Natural killer cell (primary cell): ENCODE measurements around the gene ETV1. TPM values are rescaled to one million over a fixed set of nuclear protein-coding genes. Genes with fewer than 3 reads are reported as not detected.
"Not testable (repeated sequence)": the region's sequence is repeated elsewhere in the genome, so short reads cannot be mapped to it uniquely, and the experiment has no call there.

ENCODE experiments used
- ATAC-seq, 3 donors: fragments of 150-1000 bp in 2 of 3; fragments of 200-7000 bp in 1 of 3; cut with Tn5 transposase; 1 replicate in 1 of 3; 2 replicates in 2 of 3; pipeline ENCODE4 v1.10.0; 2021; ENCODE audit warnings: mild to moderate bottlenecking in 2 of 3, moderate library complexity in 2 of 3
- DNase-seq, 2 donors: peaks; one replicate each; pipeline versions ENCODE4 v3.0.0 to v3.0.0-alpha.2; 2013 to 2021; ENCODE audit warnings: mixed read lengths in 1 of 2
- H3K27ac ChIP-seq: one replicate; pipeline ENCODE4 v1.5.1; 2013; ENCODE audit warnings: mild to moderate bottlenecking, low read length
- H3K27me3 ChIP-seq: one replicate; pipeline ENCODE4 v1.6.1; 2013; ENCODE audit warnings: low read length; ENCODE audit not compliant: control insufficient read depth, insufficient read depth
- H3K36me3 ChIP-seq: one replicate; pipeline ENCODE4 v1.6.1; 2013; ENCODE audit warnings: low read length; ENCODE audit not compliant: control insufficient read depth, insufficient read depth
- H3K4me1 ChIP-seq: one replicate; pipeline ENCODE4 v1.6.1; 2013; ENCODE audit warnings: low read length; ENCODE audit not compliant: control insufficient read depth, insufficient read depth
- H3K4me3 ChIP-seq: one replicate; pipeline ENCODE4 v1.5.1; 2013; ENCODE audit warnings: low read length
- H3K9me3 ChIP-seq: one replicate; pipeline ENCODE4 v1.6.1; 2013; ENCODE audit warnings: low read length; ENCODE audit not compliant: control insufficient read depth, insufficient read depth
- H3K27ac Mint-ChIP-seq, 2 donors: one replicate each; pipeline ENCODE4 v1.8.0; 2022; ENCODE audit warnings: mild to moderate bottlenecking in 2 of 2, mixed read lengths in 2 of 2, moderate library complexity in 1 of 2
- H3K27me3 Mint-ChIP-seq, 2 donors: one replicate each; pipeline ENCODE4 v1.8.0; 2022; ENCODE audit warnings: low read depth in 2 of 2, mixed read lengths in 2 of 2
- H3K36me3 Mint-ChIP-seq: one replicate; pipeline ENCODE4 v1.8.0; 2022; ENCODE audit warnings: mixed read lengths
- H3K4me1 Mint-ChIP-seq, 2 donors: one replicate each; pipeline ENCODE4 v1.8.0; 2022; ENCODE audit warnings: mixed read lengths in 2 of 2
- H3K4me3 Mint-ChIP-seq: one replicate; pipeline ENCODE4 v1.8.0; 2022; ENCODE audit warnings: mild to moderate bottlenecking, moderate library complexity, mixed read lengths
- H3K9me3 Mint-ChIP-seq, 2 donors: one replicate each; pipeline ENCODE4 v1.8.0; 2022; ENCODE audit warnings: mixed read lengths in 2 of 2
- CTCF ChIP-seq: fragments of 200-600 bp; IDR thresholded peaks from one replicate; pipeline ENCODE4 v1.8.0; 2022; ENCODE audit warnings: antibody characterized with exemption
- WGBS: methylation state at CpG from one replicate; pipeline ENCODE4 v1.1.7; 2013; ENCODE audit warnings: missing lambda C conversion rate; ENCODE audit not compliant: insufficient coverage; 5-methylcytosine and 5-hydroxymethylcytosine counted together
- intact Hi-C: fragments of 100-400 bp; cut with micrococcal nuclease; formaldehyde crosslinking; loops from one replicate; pipeline ENCODE4 v1.14.2; 2022
- total RNA-seq, 4 donors: library from RNA; stranded (reverse); fragments of 120-200 nt in 1 of 4; gene quantifications; one replicate each; pipeline versions ENCODE4 v1.2.3 to v1.2.4, GENCODE V29; 2013 to 2022

ETV1 gene
- total RNA-seq, 3 donors from 2014 or later (not counting 1 experiment from before 2014, with no cell fraction given), result 0.53 TPM; not detected in 2

GRCh38 chr7:13917103-13917502 is 72.4 kb downstream of the ETV1 start:
- H3K27me3 ChIP-seq, DNase-seq, H3K27ac ChIP-seq, intact Hi-C loops, ATAC-seq, H3K9me3 Mint-ChIP-seq, H3K27me3 Mint-ChIP-seq, H3K4me1 Mint-ChIP-seq, H3K36me3 ChIP-seq, H3K27ac Mint-ChIP-seq, H3K36me3 Mint-ChIP-seq, H3K9me3 ChIP-seq, H3K4me3 ChIP-seq, H3K4me3 Mint-ChIP-seq, H3K4me1 ChIP-seq: not testable (repeated sequence)
- WGBS, result 92% methylated on average over 5 of the region's 7 CpGs

GRCh38 chr7:13915891-13916290 is 73.6 kb downstream of the ETV1 start:
- no peak overlapping the region for H3K4me3 Mint-ChIP-seq
- 88% methylated on average over 1 of the region's 2 CpGs for WGBS
- no peak for ATAC-seq
- no peak for TF ChIP-seq CTCF
- H3K36me3 Mint-ChIP-seq, result no peaks in the 10 kb centered on the region
- H3K9me3 Mint-ChIP-seq, result no peaks in the 10 kb centered on the region
- H3K4me3 ChIP-seq, result no peak overlapping the region
- H3K27ac Mint-ChIP-seq, result no peak overlapping the region
- no peak for DNase-seq
- H3K27ac ChIP-seq, result no peak overlapping the region
- intact Hi-C loops, result no loop called here
- peaks cover 8% of the 10 kb centered on the region for H3K4me1 ChIP-seq
- H3K36me3 ChIP-seq, result no peaks in the 10 kb centered on the region
- no peaks in the 10 kb centered on the region for H3K9me3 ChIP-seq
- no peaks in the 10 kb centered on the region for H3K27me3 ChIP-seq
- peaks cover 11 to 13% of the 10 kb centered on the region in 2 donors for H3K4me1 Mint-ChIP-seq
- H3K27me3 Mint-ChIP-seq, result no peaks in the 10 kb centered on the region

GRCh38 chr7:13912715-13913278 is 76.7 kb downstream of the ETV1 start:
- 93% methylated on average over 3 of the region's 4 CpGs for WGBS
- Histone ChIP-seq H3K27ac (no peak overlapping the region), H3K27me3 (no peaks in the 10 kb centered on the region), H3K9me3 (no peaks in the 10 kb centered on the region), H3K4me1 (peaks cover 13% of the 10 kb centered on the region), H3K36me3 (no peaks in the 10 kb centered on the region), H3K4me3 (no peak overlapping the region)
- H3K36me3 Mint-ChIP-seq, result no peaks in the 10 kb centered on the region
- DNase-seq, result no peak
- no peak overlapping the region for H3K4me3 Mint-ChIP-seq
- no peaks in the 10 kb centered on the region for H3K27me3 Mint-ChIP-seq
- H3K9me3 Mint-ChIP-seq, result no peaks in the 10 kb centered on the region
- intact Hi-C loops, result no loop called here
- H3K27ac Mint-ChIP-seq, result no peak overlapping the region
- TF ChIP-seq CTCF, result no peak
- no peak for ATAC-seq
- peaks cover 32 to 35% of the 10 kb centered on the region in 2 donors for H3K4me1 Mint-ChIP-seq

DNA sequence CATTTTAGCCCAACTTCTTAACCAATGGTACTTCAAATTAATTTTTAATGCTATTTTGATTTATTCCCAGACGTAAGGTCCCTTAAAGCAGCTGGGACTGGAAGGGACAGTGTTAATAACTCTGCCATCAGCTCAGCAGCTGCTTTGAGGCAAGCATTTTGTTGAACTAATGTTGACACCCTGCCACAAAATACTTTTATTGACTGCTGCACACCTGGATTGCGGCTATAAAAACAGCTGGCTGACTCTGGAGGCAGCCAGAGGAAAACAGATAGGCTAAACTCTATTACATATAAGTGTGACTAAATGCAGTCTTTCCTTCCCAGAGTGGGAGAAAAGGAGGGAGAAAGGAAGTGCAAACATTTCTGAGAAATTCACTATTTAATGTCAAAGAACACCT is 77.6 kb downstream of the ETV1 start:
- Histone ChIP-seq H3K9me3 (no peaks in the 10 kb centered on the region), H3K27me3 (no peaks in the 10 kb centered on the region), H3K27ac (no peak overlapping the region), H3K4me1 (peaks cover 13% of the 10 kb centered on the region), H3K4me3 (no peak overlapping the region), H3K36me3 (no peaks in the 10 kb centered on the region)
- intact Hi-C loops, result loop anchor here (2.0 kb wide), 1 partner anchor 61 kb away; no protein-coding TSS in a partner anchor
- 83% methylated on average over 2 of the region's 2 CpGs for WGBS
- H3K4me1 Mint-ChIP-seq, result peaks cover 36 to 39% of the 10 kb centered on the region in 2 donors
- TF ChIP-seq CTCF, result no peak
- no peak for DNase-seq
- no peak for ATAC-seq
- no peak overlapping the region for H3K27ac Mint-ChIP-seq
- H3K36me3 Mint-ChIP-seq, result no peaks in the 10 kb centered on the region
- no peak overlapping the region for H3K4me3 Mint-ChIP-seq
- no peaks in the 10 kb centered on the region for H3K27me3 Mint-ChIP-seq
- H3K9me3 Mint-ChIP-seq, result no peaks in the 10 kb centered on the region
